ENCODE results near the gene FXYD4.

DNA sequence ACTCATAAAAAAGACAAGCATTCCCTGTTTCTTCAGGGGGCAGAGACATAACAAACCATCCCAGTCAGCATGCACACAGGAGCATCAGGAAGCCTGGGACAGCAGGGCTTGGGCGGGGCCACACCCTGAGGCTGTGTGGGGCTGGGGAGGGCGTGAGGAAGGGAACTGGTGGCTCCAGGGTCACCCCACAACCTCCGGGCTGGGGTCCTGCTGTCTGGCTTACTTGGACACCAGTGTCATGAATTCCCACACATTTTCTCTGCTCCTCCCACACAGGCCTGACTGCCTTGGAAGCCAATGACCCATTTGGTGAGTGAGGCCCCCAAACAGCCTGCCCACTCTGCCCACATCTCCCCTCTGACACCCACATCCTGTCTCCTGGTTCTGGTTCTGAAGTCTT lies 2.8 kb downstream of the FXYD4 start:
- TF ChIP-seq, protein P1, sequence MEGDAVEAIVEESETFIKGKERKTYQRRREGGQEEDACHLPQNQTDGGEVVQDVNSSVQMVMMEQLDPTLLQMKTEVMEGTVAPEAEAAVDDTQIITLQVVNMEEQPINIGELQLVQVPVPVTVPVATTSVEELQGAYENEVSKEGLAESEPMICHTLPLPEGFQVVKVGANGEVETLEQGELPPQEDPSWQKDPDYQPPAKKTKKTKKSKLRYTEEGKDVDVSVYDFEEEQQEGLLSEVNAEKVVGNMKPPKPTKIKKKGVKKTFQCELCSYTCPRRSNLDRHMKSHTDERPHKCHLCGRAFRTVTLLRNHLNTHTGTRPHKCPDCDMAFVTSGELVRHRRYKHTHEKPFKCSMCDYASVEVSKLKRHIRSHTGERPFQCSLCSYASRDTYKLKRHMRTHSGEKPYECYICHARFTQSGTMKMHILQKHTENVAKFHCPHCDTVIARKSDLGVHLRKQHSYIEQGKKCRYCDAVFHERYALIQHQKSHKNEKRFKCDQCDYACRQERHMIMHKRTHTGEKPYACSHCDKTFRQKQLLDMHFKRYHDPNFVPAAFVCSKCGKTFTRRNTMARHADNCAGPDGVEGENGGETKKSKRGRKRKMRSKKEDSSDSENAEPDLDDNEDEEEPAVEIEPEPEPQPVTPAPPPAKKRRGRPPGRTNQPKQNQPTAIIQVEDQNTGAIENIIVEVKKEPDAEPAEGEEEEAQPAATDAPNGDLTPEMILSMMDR (IDR thresholded peaks at IDR 0.05; ENCODE audit: poor library complexity), result no peak
- no peak for TF ChIP-seq EZH2 (IDR thresholded peaks at IDR 0.05; ENCODE audit: borderline replicate concordance)

All from hepatocyte (in vitro differentiated cells).